ENCODE measurements around the gene RSF1. TPM values are rescaled to one million over a fixed set of nuclear protein-coding genes. Genes with fewer than 3 reads are reported as not detected.

Gene RSF1
- total RNA-seq, 1 experiment from 2014 or later, result 43.1 TPM

DNA sequence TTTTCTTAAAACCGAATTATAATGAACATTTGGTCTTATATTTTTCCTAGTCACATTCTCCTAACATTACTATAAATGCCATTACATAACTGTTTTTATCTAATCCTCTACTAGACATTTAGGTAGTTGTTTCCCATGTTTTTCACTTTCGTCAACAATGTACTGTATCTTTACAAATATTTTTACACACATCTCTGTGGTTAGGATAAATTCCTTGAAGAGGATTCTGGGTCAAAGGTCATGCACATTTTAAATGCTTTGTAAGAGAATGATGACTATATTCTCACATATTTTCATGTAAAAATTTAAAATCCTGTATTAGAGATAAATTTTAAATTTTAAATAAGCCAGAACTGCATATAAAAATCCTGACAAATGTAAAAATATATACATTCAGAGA lies 121.6 kb downstream of the RSF1 start:
- TF ChIP-seq POLR2A (IDR thresholded peaks at IDR 0.05; ENCODE audit: borderline replicate concordance, extremely low read depth, insufficient read depth, insufficient read length) (no peak), ZBTB33 (IDR thresholded peaks at IDR 0.05; ENCODE audit: extremely low read depth, insufficient replicate concordance, low read length) (no peak), CEBPB (IDR thresholded peaks at IDR 0.05; ENCODE audit: low read depth) (no peak), JUND (IDR thresholded peaks at IDR 0.05) (no peak), EZH2 (IDR thresholded peaks at IDR 0.05) (no peak), ZNF274 (IDR thresholded peaks at IDR 0.05; ENCODE audit: low read depth, low read length) (no peak), TCF7L2 (IDR thresholded peaks at IDR 0.05; ENCODE audit: borderline replicate concordance, extremely low read depth, insufficient read depth, insufficient read length) (no peak)
- ChIA-PET CTCF (no interaction called here), RAD21 (ENCODE audit: low non-redundant PET in 1 of 2, low total read pairs in 2 of 2, uncharacterized antibody in 2 of 2, unreplicated experiment in 2 of 2) (no interaction called here), POLR2A (no interaction called here)
- H3K27ac ChIP-seq (ENCODE audit: low read depth, low read length), result no peak overlapping the region
- H4K20me1 ChIP-seq (ENCODE audit: insufficient read depth), result no peaks in the 10 kb centered on the region; the same call in 1 of the 2 replicates
- no peaks in the 10 kb centered on the region for H3K4me1 ChIP-seq (ENCODE audit: control insufficient read depth in 1 of 2, insufficient read depth in 2 of 2, low read length in 2 of 2)
- no peaks in the 10 kb centered on the region for H3K9me3 ChIP-seq (ENCODE audit: control insufficient read depth in 1 of 2, insufficient read depth in 1 of 2, low read depth in 1 of 2, low read length in 2 of 2)
- no TSS peak for BruUV-seq (replicated peaks)
- ATAC-seq (no peak), DNase-seq (ENCODE audit: low read depth, low spot score) (no peak)
- H3K4me2 ChIP-seq (ENCODE audit: low read length), result no peak overlapping the region
- H3K79me2 ChIP-seq (ENCODE audit: insufficient read depth, low read length), result no peaks in the 10 kb centered on the region
- no peak overlapping the region for H2AFZ ChIP-seq (ENCODE audit: low read depth, low read length, poor library complexity, severe bottlenecking)
- no peak overlapping the region for H3K9ac ChIP-seq (ENCODE audit: low read length)
- no peak overlapping the region for H3K4me3 ChIP-seq (replicated peaks in 1 of 2; ENCODE audit: low read depth in 1 of 2, low read length in 2 of 2)
- H3K9me2 ChIP-seq (ENCODE audit: insufficient read depth), result no peaks in the 10 kb centered on the region
- intact Hi-C loops (cut with micrococcal nuclease), result no loop called here
- no peaks in the 10 kb centered on the region for H3K27me3 ChIP-seq (ENCODE audit: insufficient read depth, low read length)
- peaks cover 4 to 9% of the 10 kb centered on the region in 2 experiments; a peak in 2 of 4 replicates for H3K36me3 ChIP-seq (ENCODE audit: control insufficient read depth in 1 of 2, insufficient read depth in 2 of 2, low read length in 2 of 2)

DNA sequence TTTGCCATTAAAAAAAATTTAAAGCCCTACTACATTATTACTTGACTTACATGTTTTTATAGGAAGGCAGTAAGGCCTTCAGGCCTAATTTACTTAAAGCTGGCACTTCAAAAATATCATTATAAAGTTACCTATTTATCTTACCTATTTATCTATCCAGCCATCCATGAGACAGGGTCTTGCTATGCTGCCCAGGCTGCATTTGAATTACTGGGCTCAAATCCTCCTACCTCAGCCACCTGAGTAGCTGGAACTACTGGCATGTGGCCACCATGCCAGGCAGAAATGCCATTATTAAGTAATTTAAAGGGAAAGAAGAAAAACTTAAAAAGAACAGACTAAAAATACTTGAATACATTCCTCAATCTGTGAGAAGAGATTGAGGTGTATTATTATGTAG lies 122.7 kb downstream of the RSF1 start:
- Histone ChIP-seq H3K9me2 (ENCODE audit: insufficient read depth) (no peaks in the 10 kb centered on the region), H3K36me3 (ENCODE audit: control insufficient read depth in 1 of 2, insufficient read depth in 2 of 2, low read length in 2 of 2) (peaks cover 4 to 9% of the 10 kb centered on the region in 2 experiments; a peak in 2 of 4 replicates), H3K4me1 (ENCODE audit: control insufficient read depth in 1 of 2, insufficient read depth in 2 of 2, low read length in 2 of 2) (no peaks in the 10 kb centered on the region), H3K27me3 (ENCODE audit: insufficient read depth, low read length) (no peaks in the 10 kb centered on the region), H2AFZ (ENCODE audit: low read depth, low read length, poor library complexity, severe bottlenecking) (no peak overlapping the region), H4K20me1 (ENCODE audit: insufficient read depth) (no peaks in the 10 kb centered on the region; the same call in 1 of the 2 replicates), H3K79me2 (ENCODE audit: insufficient read depth, low read length) (no peaks in the 10 kb centered on the region), H3K4me2 (ENCODE audit: low read length) (no peak overlapping the region), H3K4me3 (replicated peaks in 1 of 2; ENCODE audit: low read depth in 1 of 2, low read length in 2 of 2) (no peak overlapping the region), H3K27ac (ENCODE audit: low read depth, low read length) (no peak overlapping the region), H3K9ac (ENCODE audit: low read length) (no peak overlapping the region), H3K9me3 (ENCODE audit: control insufficient read depth in 1 of 2, insufficient read depth in 1 of 2, low read depth in 1 of 2, low read length in 2 of 2) (no peaks in the 10 kb centered on the region)
- no TSS peak for BruUV-seq (replicated peaks)
- RAD21 ChIA-PET (ENCODE audit: low non-redundant PET in 1 of 2, low total read pairs in 2 of 2, uncharacterized antibody in 2 of 2, unreplicated experiment in 2 of 2), result no interaction called here
- POLR2A ChIA-PET, result no interaction called here
- intact Hi-C loops (cut with micrococcal nuclease), result no loop called here
- TF ChIP-seq EZH2phosphoT487 (IDR thresholded peaks at IDR 0.05; ENCODE audit: borderline replicate concordance) (no peak), TCF7L2 (IDR thresholded peaks at IDR 0.05; ENCODE audit: borderline replicate concordance, extremely low read depth, insufficient read depth, insufficient read length) (no peak), CBX3 (IDR thresholded peaks at IDR 0.05; ENCODE audit: low read depth) (no peak), MAX (IDR thresholded peaks at IDR 0.05) (no peak), POLR2AphosphoS5 (IDR thresholded peaks at IDR 0.05; ENCODE audit: low read depth, low read length) (no peak), RAD21 (IDR thresholded peaks at IDR 0.05; ENCODE audit: low read depth) (no peak), FOSL1 (IDR thresholded peaks at IDR 0.05; ENCODE audit: low read depth) (no peak), EGR1 (IDR thresholded peaks at IDR 0.05; ENCODE audit: low read depth) (no peak), SRF (IDR thresholded peaks at IDR 0.05; ENCODE audit: low read depth) (no peak), POLR2A (IDR thresholded peaks at IDR 0.05; ENCODE audit: borderline replicate concordance, extremely low read depth, insufficient read depth, insufficient read length) (no peak), EZH2 (IDR thresholded peaks at IDR 0.05) (no peak)
- TF ChIP-seq, protein P1, sequence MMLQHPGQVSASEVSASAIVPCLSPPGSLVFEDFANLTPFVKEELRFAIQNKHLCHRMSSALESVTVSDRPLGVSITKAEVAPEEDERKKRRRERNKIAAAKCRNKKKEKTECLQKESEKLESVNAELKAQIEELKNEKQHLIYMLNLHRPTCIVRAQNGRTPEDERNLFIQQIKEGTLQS (IDR thresholded peaks at IDR 0.05), result no peak
- DNase-seq (ENCODE audit: low read depth, low spot score), result no peak
- no peak for ATAC-seq
- CTCF ChIA-PET, result no interaction called here

Measured in HCT116 (cell line).